H1 (cell line): ENCODE results near the gene ACAP1. TPM values are rescaled to one million over a fixed set of nuclear protein-coding genes. Genes with fewer than 3 reads are reported as not detected.
A peak's percentile ranks its signal among the peaks of the same experiment; 100 is the strongest.

Experiments used
- BRCA1 ChIP-seq: IDR thresholded peaks from 2 replicates; pipeline ENCODE4 v1.6.1; 2012; ENCODE audit warnings: low read depth, low read length, improper control_type of control experiment
- CBX5 ChIP-seq: fragments of 300-800, 300-1000 bp; sonication (generic); IDR thresholded peaks from 2 replicates; pipeline ENCODE4 v1.7.1; 2016; ENCODE audit warnings: antibody characterized with exemption, low read length, low read depth
- CEBPB ChIP-seq: IDR thresholded peaks from 2 replicates; pipeline ENCODE4 v1.6.1; 2012; ENCODE audit warnings: low read depth, low read length
- CTBP2 ChIP-seq: IDR thresholded peaks from 2 replicates; pipeline ENCODE4 v1.7.0; 2011; ENCODE audit warnings: borderline replicate concordance, mild to moderate bottlenecking, moderate library complexity, mixed read lengths, low read length; ENCODE audit not compliant: insufficient read depth, insufficient read length
- EZH2 ChIP-seq: fragments of 200-600 bp; sonication (generic); IDR thresholded peaks from 2 replicates; pipeline ENCODE4 v1.7.1; 2012; ENCODE audit warnings: low read depth, mild to moderate bottlenecking, moderate library complexity, low read length, inconsistent platforms; ENCODE audit not compliant: severe bottlenecking
- HDAC2 ChIP-seq, 2 experiments: fragments of 300-600 bp in 1 of 2; sonication (generic) in 1 of 2; IDR thresholded peaks; 2 replicates each; pipeline ENCODE4 v1.6.1; 2011 to 2012; ENCODE audit warnings: low read depth in 2 of 2, low read length in 2 of 2, mild to moderate bottlenecking in 2 of 2, moderate library complexity in 2 of 2, borderline replicate concordance in 1 of 2, inconsistent platforms in 1 of 2
- HDAC6 ChIP-seq: IDR thresholded peaks from one replicate; pipeline ENCODE4 v1.7.1; 2012; ENCODE audit warnings: low read depth, mild to moderate bottlenecking, inconsistent platforms, low read length, moderate library complexity
- NANOG ChIP-seq: IDR thresholded peaks from 2 replicates; pipeline ENCODE4 v1.6.1; 2011; ENCODE audit warnings: low read length, low read depth, mild to moderate bottlenecking, inconsistent platforms; ENCODE audit not compliant: insufficient read depth, poor library complexity, severe bottlenecking
- NRF1 ChIP-seq: IDR thresholded peaks from 2 replicates; pipeline ENCODE4 v1.6.1; 2011; ENCODE audit warnings: mild to moderate bottlenecking, low read depth, low read length, improper control_type of control experiment
- SIRT6 ChIP-seq: IDR thresholded peaks from one replicate; pipeline ENCODE4 v1.7.1; 2012; ENCODE audit warnings: low read length, inconsistent platforms
- SP2 ChIP-seq: IDR thresholded peaks from 2 replicates; pipeline ENCODE4 v1.6.1; 2012; ENCODE audit warnings: mild to moderate bottlenecking, low read length, inconsistent platforms
- TCF12 ChIP-seq: IDR thresholded peaks from 2 replicates; pipeline ENCODE4 v1.6.1; 2011; ENCODE audit warnings: low read depth, mild to moderate bottlenecking, low read length
- YY1 ChIP-seq: IDR thresholded peaks from 2 replicates; pipeline ENCODE4 v1.6.1; 2011; ENCODE audit warnings: low read depth, mild to moderate bottlenecking, low read length
- polyA plus RNA-seq, 7 experiments: library from polyadenylated mRNA; depleted of rRNA in 3 of 7; stranded (reverse) in 5 of 7; unstranded in 2 of 7; fragments of >200 nt in 5 of 7; fragments of 200-250 nt in 2 of 7; gene quantifications; 1 replicate in 5 of 7; 2 replicates in 1 of 7; 4 replicates in 1 of 7; pipeline versions ENCODE4 v1.2.1 to v1.2.3, GENCODE V29; 2011 to 2013; ENCODE audit warnings: missing spikeins in 2 of 7, mixed read lengths in 2 of 7
- total RNA-seq: library from RNA; stranded (reverse); fragmentation: NEBNext Ultra II Directional; extraction: Animal tissue kit (Norgen Biotek cat#: 25700); gene quantifications from 2 replicates; pipeline ENCODE4 v1.2.1, GENCODE V29; 2021
- TF ChIP-seq, protein P1 (sequence below), 3 experiments: IDR thresholded peaks; 1 replicate in 2 of 3; 2 replicates in 1 of 3; pipeline versions ENCODE4 v1.5.1 to v1.6.1; 2011; ENCODE audit warnings: low read length in 3 of 3, mild to moderate bottlenecking in 3 of 3, inconsistent platforms in 2 of 3, low read depth in 1 of 3, moderate library complexity in 1 of 3; ENCODE audit not compliant: insufficient read depth in 1 of 3; ENCODE audit errors: control extremely low read depth in 1 of 3
- TF ChIP-seq, protein P2 (sequence below): IDR thresholded peaks from 2 replicates; pipeline ENCODE4 v1.6.1; 2012; ENCODE audit warnings: low read length, inconsistent platforms

ACAP1 gene
- total and polyA plus RNA-seq, 2 of the 8 experiments (the other 6 are each of a cell fraction or from before 2014, with no cell fraction given) = 11.9 to 45.1 TPM

DNA sequence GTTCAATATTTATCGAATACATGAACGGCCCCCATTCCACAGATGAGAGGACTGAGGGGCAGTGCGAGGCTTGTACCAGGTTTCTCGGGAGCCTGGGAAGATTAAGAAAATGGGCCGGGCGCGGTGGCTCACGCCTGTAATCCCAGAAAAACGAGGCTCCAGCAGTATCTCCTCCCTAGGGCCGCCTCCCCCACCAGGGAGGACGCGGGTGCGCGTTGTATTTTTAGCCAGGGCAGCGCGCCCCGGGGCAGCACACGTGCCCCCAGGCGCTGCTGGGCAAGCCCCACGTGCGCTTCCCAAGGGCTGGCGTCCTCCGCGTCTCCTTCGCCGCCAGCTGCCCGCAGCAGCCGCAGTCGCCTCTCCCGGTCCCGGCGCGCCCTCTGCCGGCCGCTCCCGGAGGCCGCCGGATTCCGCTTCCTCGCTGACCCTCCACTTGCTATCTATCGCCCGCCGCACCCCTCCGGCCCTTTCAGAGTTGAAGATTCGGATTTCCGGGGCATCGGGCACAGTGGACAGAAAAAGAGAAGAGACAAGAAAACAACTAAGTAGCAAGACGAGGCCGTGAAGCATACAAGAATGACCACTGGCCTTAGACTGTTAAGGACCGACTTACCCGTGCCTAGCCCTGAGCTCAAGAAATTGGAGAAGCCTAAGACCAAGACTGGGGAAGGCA, 40.0 kb upstream of the ACAP1 start (continued):
- TF ChIP-seq, protein P1, sequence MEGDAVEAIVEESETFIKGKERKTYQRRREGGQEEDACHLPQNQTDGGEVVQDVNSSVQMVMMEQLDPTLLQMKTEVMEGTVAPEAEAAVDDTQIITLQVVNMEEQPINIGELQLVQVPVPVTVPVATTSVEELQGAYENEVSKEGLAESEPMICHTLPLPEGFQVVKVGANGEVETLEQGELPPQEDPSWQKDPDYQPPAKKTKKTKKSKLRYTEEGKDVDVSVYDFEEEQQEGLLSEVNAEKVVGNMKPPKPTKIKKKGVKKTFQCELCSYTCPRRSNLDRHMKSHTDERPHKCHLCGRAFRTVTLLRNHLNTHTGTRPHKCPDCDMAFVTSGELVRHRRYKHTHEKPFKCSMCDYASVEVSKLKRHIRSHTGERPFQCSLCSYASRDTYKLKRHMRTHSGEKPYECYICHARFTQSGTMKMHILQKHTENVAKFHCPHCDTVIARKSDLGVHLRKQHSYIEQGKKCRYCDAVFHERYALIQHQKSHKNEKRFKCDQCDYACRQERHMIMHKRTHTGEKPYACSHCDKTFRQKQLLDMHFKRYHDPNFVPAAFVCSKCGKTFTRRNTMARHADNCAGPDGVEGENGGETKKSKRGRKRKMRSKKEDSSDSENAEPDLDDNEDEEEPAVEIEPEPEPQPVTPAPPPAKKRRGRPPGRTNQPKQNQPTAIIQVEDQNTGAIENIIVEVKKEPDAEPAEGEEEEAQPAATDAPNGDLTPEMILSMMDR (IDR thresholded peaks at IDR 0.05; ENCODE audit: control extremely low read depth in 1 of 3, insufficient read depth in 1 of 3, low read depth in 1 of 3, low read length in 3 of 3) = peak; percentile 84 to 96 (median 90)
- TF ChIP-seq EZH2 = no peak
- no peak for TF ChIP-seq SIRT6
- TF ChIP-seq NANOG = no peak
- peak; percentile 67; the same call in 1 of the 2 replicates for TF ChIP-seq YY1
- TF ChIP-seq NRF1 = no peak
- TF ChIP-seq BRCA1 = no peak
- TF ChIP-seq TCF12 = peak; percentile 70; the same call in 1 of the 2 replicates
- TF ChIP-seq CTBP2 = no peak
- no peak for TF ChIP-seq HDAC6
- no peak for TF ChIP-seq CEBPB
- TF ChIP-seq, protein P2, sequence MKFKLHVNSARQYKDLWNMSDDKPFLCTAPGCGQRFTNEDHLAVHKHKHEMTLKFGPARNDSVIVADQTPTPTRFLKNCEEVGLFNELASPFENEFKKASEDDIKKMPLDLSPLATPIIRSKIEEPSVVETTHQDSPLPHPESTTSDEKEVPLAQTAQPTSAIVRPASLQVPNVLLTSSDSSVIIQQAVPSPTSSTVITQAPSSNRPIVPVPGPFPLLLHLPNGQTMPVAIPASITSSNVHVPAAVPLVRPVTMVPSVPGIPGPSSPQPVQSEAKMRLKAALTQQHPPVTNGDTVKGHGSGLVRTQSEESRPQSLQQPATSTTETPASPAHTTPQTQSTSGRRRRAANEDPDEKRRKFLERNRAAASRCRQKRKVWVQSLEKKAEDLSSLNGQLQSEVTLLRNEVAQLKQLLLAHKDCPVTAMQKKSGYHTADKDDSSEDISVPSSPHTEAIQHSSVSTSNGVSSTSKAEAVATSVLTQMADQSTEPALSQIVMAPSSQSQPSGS = no peak
- TF ChIP-seq SP2 = no peak
- no peak; a peak in 1 of 4 replicates for TF ChIP-seq HDAC2 (IDR thresholded peaks at IDR 0.05; ENCODE audit: borderline replicate concordance in 1 of 2, low read depth in 2 of 2, low read length in 2 of 2)
- no peak for TF ChIP-seq CBX5
